DND-41 (cell line): ENCODE measurements around the gene FABP2.
A peak's percentile ranks its signal among the peaks of the same experiment; 100 is the strongest.

Experiments
- ATAC-seq: fragments of 200-7000 bp; cut with Tn5 transposase; 3 replicates; pipeline ENCODE4 v1.9.1; 2021; ENCODE audit warnings: low read depth; ENCODE audit not compliant: insufficient read depth
- DNase-seq: peaks from one replicate; pipeline ENCODE4 v3.0.0-alpha.2; 2020
- H2AFZ ChIP-seq: 2 replicates; pipeline ENCODE4 v1.6.0; 2012; ENCODE audit warnings: low read depth, low read length
- H3K27ac ChIP-seq: 2 replicates; pipeline ENCODE4 v1.5.1; 2012; ENCODE audit warnings: low read length, inconsistent platforms
- H3K27me3 ChIP-seq: fragments of 200-600 bp; sonication (generic); 2 replicates; pipeline ENCODE4 v1.6.0; 2012; ENCODE audit warnings: low read length, mild to moderate bottlenecking, inconsistent platforms; ENCODE audit not compliant: insufficient read depth, poor library complexity
- H3K36me3 ChIP-seq: 2 replicates; pipeline ENCODE4 v1.5.1; 2012; ENCODE audit warnings: low read length, inconsistent platforms; ENCODE audit not compliant: insufficient read depth
- H3K4me1 ChIP-seq: 2 replicates; pipeline ENCODE4 v1.5.1; 2012; ENCODE audit warnings: mild to moderate bottlenecking, low read length; ENCODE audit not compliant: insufficient read depth
- H3K4me2 ChIP-seq: 2 replicates; pipeline ENCODE4 v1.6.0; 2012; ENCODE audit warnings: mild to moderate bottlenecking, moderate library complexity, low read length, inconsistent platforms; ENCODE audit not compliant: insufficient read depth
- H3K4me3 ChIP-seq, 2 experiments: fragments of 200-600 bp in 1 of 2; shearing (Covaris generic) in 1 of 2; 2 replicates each; pipeline ENCODE4 v1.5.1; 2012 to 2016; ENCODE audit warnings: inconsistent platforms in 2 of 2, low read length in 2 of 2, mild to moderate bottlenecking in 2 of 2, low read depth in 1 of 2, moderate library complexity in 1 of 2
- H3K79me2 ChIP-seq: 2 replicates; pipeline ENCODE4 v1.6.0; 2012; ENCODE audit warnings: low read length, inconsistent platforms; ENCODE audit not compliant: insufficient read depth
- H3K9ac ChIP-seq: 2 replicates; pipeline ENCODE4 v1.6.0; 2012; ENCODE audit warnings: low read depth, mild to moderate bottlenecking, inconsistent platforms, low read length, moderate library complexity
- H3K9me3 ChIP-seq: 2 replicates; pipeline ENCODE4 v1.5.1; 2012; ENCODE audit warnings: low read length, moderate library complexity, mild to moderate bottlenecking, inconsistent platforms; ENCODE audit not compliant: insufficient read depth, severe bottlenecking
- H4K20me1 ChIP-seq: 2 replicates; pipeline ENCODE4 v1.6.0; 2012; ENCODE audit warnings: low read length; ENCODE audit not compliant: insufficient read depth
- EZH2 ChIP-seq: IDR thresholded peaks from 3 replicates; pipeline ENCODE4 v1.6.1; 2012; ENCODE audit warnings: borderline replicate concordance, low read depth, mild to moderate bottlenecking, moderate library complexity, low read length, inconsistent platforms; ENCODE audit not compliant: severe bottlenecking
- TF ChIP-seq, protein P1 (sequence below): IDR thresholded peaks from 2 replicates; pipeline ENCODE4 v1.5.1; 2012; ENCODE audit warnings: borderline replicate concordance, low read length, moderate library complexity, mild to moderate bottlenecking; ENCODE audit not compliant: poor library complexity, severe bottlenecking; ENCODE audit errors: extremely low read depth

Gene FABP2

DNA sequence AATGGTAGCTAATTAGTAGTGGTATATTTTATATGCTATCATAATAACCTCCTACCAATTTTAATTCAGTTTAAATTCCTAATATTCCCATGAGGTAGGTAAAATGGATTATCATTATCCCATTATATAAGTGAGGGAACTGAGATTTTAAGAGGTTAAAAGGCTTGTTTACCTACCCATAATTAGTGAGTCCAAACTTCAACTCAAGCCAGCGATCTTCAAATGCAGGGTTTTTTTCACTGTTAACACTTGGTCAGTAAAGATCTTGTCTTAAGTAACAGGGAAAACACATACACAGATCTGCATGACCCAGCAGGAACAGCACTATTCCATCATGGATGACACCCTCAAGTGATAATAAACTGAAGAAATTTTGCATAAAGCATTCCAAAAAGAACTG lies 31.3 kb downstream of the FABP2 start:
- H3K4me3 ChIP-seq: no peak overlapping the region
- no peak overlapping the region for H2AFZ ChIP-seq
- ATAC-seq: no peak
- no peaks in the 10 kb centered on the region for H3K9me3 ChIP-seq
- no peak overlapping the region for H3K9ac ChIP-seq
- H3K36me3 ChIP-seq: no peaks in the 10 kb centered on the region
- H4K20me1 ChIP-seq: no peaks in the 10 kb centered on the region
- no peak overlapping the region for H3K27ac ChIP-seq
- H3K4me1 ChIP-seq: no peaks in the 10 kb centered on the region
- H3K4me2 ChIP-seq: no peak overlapping the region
- no peak for DNase-seq
- H3K79me2 ChIP-seq: no peaks in the 10 kb centered on the region
- TF ChIP-seq, protein P1, sequence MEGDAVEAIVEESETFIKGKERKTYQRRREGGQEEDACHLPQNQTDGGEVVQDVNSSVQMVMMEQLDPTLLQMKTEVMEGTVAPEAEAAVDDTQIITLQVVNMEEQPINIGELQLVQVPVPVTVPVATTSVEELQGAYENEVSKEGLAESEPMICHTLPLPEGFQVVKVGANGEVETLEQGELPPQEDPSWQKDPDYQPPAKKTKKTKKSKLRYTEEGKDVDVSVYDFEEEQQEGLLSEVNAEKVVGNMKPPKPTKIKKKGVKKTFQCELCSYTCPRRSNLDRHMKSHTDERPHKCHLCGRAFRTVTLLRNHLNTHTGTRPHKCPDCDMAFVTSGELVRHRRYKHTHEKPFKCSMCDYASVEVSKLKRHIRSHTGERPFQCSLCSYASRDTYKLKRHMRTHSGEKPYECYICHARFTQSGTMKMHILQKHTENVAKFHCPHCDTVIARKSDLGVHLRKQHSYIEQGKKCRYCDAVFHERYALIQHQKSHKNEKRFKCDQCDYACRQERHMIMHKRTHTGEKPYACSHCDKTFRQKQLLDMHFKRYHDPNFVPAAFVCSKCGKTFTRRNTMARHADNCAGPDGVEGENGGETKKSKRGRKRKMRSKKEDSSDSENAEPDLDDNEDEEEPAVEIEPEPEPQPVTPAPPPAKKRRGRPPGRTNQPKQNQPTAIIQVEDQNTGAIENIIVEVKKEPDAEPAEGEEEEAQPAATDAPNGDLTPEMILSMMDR: no peak
- no peak for TF ChIP-seq EZH2
- H3K27me3 ChIP-seq: no peaks in the 10 kb centered on the region

DNA sequence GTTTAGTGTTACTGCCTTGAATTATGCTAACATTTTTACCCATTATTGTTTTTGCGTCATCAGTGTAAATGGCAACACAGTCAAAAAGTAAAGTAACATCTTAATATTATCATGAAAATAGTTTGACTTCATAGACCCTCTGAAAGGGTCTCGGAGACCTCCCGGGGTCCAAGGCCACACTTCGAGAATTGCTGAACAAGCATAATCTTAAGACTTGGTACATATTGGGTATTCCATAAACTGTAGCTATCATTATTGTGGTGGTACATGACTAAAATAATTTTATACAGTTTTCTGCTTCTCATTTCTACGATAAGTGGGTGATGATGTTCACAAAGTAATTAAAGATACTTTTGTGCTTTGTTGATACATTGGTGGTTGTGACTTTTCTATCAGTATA lies 32.6 kb downstream of the FABP2 start:
- Histone ChIP-seq H4K20me1 (no peaks in the 10 kb centered on the region), H3K9ac (no peak overlapping the region), H3K27me3 (no peaks in the 10 kb centered on the region), H2AFZ (no peak overlapping the region), H3K9me3 (no peaks in the 10 kb centered on the region), H3K27ac (no peak overlapping the region), H3K4me2 (no peak overlapping the region), H3K79me2 (no peaks in the 10 kb centered on the region), H3K4me3 (no peak overlapping the region), H3K36me3 (no peaks in the 10 kb centered on the region), H3K4me1 (peaks cover 2% of the 10 kb centered on the region; the same call in 1 of the 2 replicates)
- DNase-seq (no peak), ATAC-seq (no peak)
- TF ChIP-seq EZH2: no peak
- TF ChIP-seq, protein P1: no peak

DNA sequence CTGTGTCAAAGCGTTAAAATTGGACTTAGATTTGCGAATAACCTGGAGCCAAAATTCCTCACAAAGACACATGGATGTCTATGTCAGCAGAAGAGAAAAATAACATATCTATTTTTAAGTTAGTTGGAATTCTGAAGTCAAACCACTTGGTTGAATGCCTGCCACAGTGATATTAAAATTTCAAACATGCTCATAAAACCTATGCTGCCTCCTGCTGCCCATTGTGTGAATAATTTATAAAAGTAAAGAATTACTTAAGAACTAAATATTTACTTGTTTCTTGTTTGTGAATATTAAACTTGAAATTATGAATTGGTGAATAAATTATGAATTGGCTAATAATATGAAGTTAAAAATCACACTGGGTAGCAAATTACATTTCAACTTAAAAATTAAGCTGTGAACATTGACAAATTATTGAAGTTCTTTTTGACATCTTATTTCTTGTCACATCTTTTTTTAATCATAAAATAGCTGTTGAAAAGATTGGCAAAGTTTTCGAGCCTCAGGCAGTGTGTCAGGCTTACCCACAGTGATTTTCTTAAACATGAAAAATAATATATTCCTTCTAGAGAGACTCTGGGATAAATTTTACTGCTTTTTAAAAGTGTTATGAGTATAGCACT lies 35.4 kb downstream of the FABP2 start:
- Histone ChIP-seq H3K36me3 (no peaks in the 10 kb centered on the region), H3K27me3 (peaks cover 8% of the 10 kb centered on the region), H3K9ac (no peak overlapping the region), H2AFZ (no peak overlapping the region), H3K27ac (no peak overlapping the region), H3K79me2 (no peaks in the 10 kb centered on the region), H3K9me3 (no peaks in the 10 kb centered on the region), H3K4me2 (no peak overlapping the region), H4K20me1 (no peaks in the 10 kb centered on the region), H3K4me1 (peaks cover 2% of the 10 kb centered on the region; the same call in 1 of the 2 replicates), H3K4me3 (no peak overlapping the region)
- no peak for ATAC-seq
- DNase-seq: no peak
- TF ChIP-seq EZH2: no peak
- TF ChIP-seq, protein P1: peak; percentile 58
